ENCODE results near the gene BTBD9.

Gene BTBD9

DNA sequence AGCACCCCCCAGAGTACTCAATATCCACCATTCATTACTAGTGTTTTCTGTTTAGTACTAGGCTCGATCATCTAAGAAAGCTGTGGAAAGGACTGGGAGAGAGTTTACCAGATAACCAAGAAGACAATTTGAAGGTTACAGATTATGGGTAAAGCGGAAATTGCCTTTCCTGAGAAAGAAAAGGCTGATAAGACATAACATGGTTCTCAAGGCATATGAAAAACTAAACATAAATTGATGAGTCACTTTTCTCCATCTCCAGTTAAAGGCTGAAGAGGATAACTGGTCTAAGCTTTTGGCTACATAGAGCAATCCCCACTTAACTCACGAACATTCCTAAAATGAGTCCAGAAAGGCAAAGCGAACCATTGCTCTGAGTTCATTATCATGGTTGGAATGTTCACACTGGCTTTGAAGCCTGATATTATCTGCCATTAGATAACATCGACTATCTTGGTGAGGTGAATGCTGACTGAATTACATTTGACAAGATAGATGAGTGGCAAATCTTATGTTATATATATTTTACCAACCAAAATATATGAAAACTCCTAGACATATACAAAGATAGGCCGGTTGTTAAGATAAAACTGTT is 65.8 kb downstream of the BTBD9 start:
- ATAC-seq, result no peak
- TF ChIP-seq ARNTL (CRISPR knock-in tag; IDR thresholded peaks at IDR 0.05; ENCODE audit: borderline replicate concordance, low read depth), result no peak
- TF ChIP-seq, protein P1, sequence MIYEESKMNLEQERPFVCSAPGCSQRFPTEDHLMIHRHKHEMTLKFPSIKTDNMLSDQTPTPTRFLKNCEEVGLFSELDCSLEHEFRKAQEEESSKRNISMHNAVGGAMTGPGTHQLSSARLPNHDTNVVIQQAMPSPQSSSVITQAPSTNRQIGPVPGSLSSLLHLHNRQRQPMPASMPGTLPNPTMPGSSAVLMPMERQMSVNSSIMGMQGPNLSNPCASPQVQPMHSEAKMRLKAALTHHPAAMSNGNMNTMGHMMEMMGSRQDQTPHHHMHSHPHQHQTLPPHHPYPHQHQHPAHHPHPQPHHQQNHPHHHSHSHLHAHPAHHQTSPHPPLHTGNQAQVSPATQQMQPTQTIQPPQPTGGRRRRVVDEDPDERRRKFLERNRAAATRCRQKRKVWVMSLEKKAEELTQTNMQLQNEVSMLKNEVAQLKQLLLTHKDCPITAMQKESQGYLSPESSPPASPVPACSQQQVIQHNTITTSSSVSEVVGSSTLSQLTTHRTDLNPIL (CRISPR knock-in tag; IDR thresholded peaks at IDR 0.05; ENCODE audit: low read depth), result no peak
- no peak for TF ChIP-seq TOX (CRISPR knock-in tag; IDR thresholded peaks at IDR 0.05; ENCODE audit: borderline replicate concordance)
- no peak for TF ChIP-seq PPARA (CRISPR knock-in tag; IDR thresholded peaks at IDR 0.05; ENCODE audit: borderline replicate concordance)
- no peak for TF ChIP-seq ZNF8 (CRISPR knock-in tag; IDR thresholded peaks at IDR 0.05)
- TF ChIP-seq ZFP30 (CRISPR knock-in tag; IDR thresholded peaks at IDR 0.05), result no peak
- TF ChIP-seq, protein P2, sequence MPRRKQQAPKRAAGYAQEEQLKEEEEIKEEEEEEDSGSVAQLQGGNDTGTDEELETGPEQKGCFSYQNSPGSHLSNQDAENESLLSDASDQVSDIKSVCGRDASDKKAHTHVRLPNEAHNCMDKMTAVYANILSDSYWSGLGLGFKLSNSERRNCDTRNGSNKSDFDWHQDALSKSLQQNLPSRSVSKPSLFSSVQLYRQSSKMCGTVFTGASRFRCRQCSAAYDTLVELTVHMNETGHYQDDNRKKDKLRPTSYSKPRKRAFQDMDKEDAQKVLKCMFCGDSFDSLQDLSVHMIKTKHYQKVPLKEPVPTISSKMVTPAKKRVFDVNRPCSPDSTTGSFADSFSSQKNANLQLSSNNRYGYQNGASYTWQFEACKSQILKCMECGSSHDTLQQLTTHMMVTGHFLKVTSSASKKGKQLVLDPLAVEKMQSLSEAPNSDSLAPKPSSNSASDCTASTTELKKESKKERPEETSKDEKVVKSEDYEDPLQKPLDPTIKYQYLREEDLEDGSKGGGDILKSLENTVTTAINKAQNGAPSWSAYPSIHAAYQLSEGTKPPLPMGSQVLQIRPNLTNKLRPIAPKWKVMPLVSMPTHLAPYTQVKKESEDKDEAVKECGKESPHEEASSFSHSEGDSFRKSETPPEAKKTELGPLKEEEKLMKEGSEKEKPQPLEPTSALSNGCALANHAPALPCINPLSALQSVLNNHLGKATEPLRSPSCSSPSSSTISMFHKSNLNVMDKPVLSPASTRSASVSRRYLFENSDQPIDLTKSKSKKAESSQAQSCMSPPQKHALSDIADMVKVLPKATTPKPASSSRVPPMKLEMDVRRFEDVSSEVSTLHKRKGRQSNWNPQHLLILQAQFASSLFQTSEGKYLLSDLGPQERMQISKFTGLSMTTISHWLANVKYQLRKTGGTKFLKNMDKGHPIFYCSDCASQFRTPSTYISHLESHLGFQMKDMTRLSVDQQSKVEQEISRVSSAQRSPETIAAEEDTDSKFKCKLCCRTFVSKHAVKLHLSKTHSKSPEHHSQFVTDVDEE (CRISPR knock-in tag; IDR thresholded peaks at IDR 0.05), result no peak
- no peak for TF ChIP-seq TCF4 (CRISPR knock-in tag; IDR thresholded peaks at IDR 0.05; ENCODE audit: borderline replicate concordance)
- no peak for TF ChIP-seq CSDC2 (CRISPR knock-in tag; IDR thresholded peaks at IDR 0.05)
- TF ChIP-seq RARB (CRISPR knock-in tag; IDR thresholded peaks at IDR 0.05), result no peak
- TF ChIP-seq ESRRG (CRISPR knock-in tag; IDR thresholded peaks at IDR 0.05), result no peak
- no peak for TF ChIP-seq GLIS3 (CRISPR knock-in tag; IDR thresholded peaks at IDR 0.05)
- TF ChIP-seq, protein P3, sequence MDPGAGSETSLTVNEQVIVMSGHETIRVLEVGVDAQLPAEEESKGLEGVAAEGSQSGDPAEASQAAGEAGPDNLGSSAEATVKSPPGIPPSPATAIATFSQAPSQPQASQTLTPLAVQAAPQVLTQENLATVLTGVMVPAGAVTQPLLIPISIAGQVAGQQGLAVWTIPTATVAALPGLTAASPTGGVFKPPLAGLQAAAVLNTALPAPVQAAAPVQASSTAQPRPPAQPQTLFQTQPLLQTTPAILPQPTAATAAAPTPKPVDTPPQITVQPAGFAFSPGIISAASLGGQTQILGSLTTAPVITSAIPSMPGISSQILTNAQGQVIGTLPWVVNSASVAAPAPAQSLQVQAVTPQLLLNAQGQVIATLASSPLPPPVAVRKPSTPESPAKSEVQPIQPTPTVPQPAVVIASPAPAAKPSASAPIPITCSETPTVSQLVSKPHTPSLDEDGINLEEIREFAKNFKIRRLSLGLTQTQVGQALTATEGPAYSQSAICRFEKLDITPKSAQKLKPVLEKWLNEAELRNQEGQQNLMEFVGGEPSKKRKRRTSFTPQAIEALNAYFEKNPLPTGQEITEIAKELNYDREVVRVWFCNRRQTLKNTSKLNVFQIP (CRISPR knock-in tag; IDR thresholded peaks at IDR 0.05; ENCODE audit: borderline replicate concordance, low read depth), result no peak

DNA sequence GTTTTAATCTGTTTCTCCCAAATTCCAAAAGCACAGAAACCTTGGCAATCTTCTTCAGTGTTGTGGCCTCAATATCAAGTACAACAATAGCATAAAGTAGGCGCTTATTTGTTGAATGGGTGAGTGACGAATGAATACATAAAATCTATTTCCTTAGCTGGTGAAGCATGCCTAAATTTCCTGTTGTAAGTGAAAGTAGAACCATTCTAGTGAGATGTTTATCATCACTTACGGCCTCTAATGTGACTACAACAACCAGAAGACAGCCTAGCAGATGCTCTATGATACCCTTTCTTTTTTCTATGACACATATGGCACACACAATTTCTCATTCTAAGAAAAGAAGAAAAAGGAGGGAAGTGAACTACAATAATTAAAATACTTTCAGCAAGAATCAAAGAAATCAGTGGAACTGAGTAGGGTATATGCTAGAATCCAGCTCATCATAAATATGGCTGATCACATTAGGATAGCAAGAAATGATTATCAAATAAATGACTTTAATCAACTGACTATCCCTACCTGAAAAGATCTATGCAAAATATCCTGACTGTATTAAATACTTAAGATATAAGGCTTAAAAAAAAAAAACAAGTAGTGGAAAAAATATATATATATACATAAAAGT is 67.4 kb downstream of the BTBD9 start:
- no peak for TF ChIP-seq OSR1 (CRISPR knock-in tag; IDR thresholded peaks at IDR 0.05)
- no peak for TF ChIP-seq TCF4 (CRISPR knock-in tag; IDR thresholded peaks at IDR 0.05; ENCODE audit: borderline replicate concordance)
- TF ChIP-seq, protein P3 (CRISPR knock-in tag; IDR thresholded peaks at IDR 0.05; ENCODE audit: borderline replicate concordance, low read depth), result no peak
- no peak for TF ChIP-seq ZC3H10 (CRISPR knock-in tag; IDR thresholded peaks at IDR 0.05)
- TF ChIP-seq PPARA (CRISPR knock-in tag; IDR thresholded peaks at IDR 0.05; ENCODE audit: borderline replicate concordance), result no peak
- TF ChIP-seq, protein P4, sequence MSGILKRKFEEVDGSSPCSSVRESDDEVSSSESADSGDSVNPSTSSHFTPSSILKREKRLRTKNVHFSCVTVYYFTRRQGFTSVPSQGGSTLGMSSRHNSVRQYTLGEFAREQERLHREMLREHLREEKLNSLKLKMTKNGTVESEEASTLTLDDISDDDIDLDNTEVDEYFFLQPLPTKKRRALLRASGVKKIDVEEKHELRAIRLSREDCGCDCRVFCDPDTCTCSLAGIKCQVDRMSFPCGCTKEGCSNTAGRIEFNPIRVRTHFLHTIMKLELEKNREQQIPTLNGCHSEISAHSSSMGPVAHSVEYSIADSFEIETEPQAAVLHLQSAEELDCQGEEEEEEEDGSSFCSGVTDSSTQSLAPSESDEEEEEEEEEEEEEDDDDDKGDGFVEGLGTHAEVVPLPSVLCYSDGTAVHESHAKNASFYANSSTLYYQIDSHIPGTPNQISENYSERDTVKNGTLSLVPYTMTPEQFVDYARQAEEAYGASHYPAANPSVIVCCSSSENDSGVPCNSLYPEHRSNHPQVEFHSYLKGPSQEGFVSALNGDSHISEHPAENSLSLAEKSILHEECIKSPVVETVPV (CRISPR knock-in tag; IDR thresholded peaks at IDR 0.05), result no peak
- no peak for TF ChIP-seq CSDC2 (CRISPR knock-in tag; IDR thresholded peaks at IDR 0.05)
- no peak for TF ChIP-seq BACH2 (CRISPR knock-in tag; IDR thresholded peaks at IDR 0.05; ENCODE audit: borderline replicate concordance)
- no peak for TF ChIP-seq ZFP3 (CRISPR knock-in tag; IDR thresholded peaks at IDR 0.05)
- TF ChIP-seq SNAI2 (CRISPR knock-in tag; IDR thresholded peaks at IDR 0.05), result no peak
- TF ChIP-seq RARB (CRISPR knock-in tag; IDR thresholded peaks at IDR 0.05), result no peak
- TF ChIP-seq ZFP30 (CRISPR knock-in tag; IDR thresholded peaks at IDR 0.05), result no peak
- TF ChIP-seq, protein P1 (CRISPR knock-in tag; IDR thresholded peaks at IDR 0.05; ENCODE audit: low read depth), result no peak
- TF ChIP-seq ZNF70 (CRISPR knock-in tag; IDR thresholded peaks at IDR 0.05), result no peak
- TF ChIP-seq ZNF565 (CRISPR knock-in tag; conservative IDR thresholded peaks at IDR 0.05; ENCODE audit: low read depth), result no peak
- ATAC-seq, result no peak
